NCI-H446 treated with DMSO at 0.1 percent for 48 hours (cell line): ENCODE data around the gene MET.
A peak's percentile ranks its signal among the peaks of the same experiment; 100 is the strongest.

Source experiments
- DNase-seq: peaks from one replicate; lab custom pipeline; 2025; lab: John Stamatoyannopoulos, UW

The MET gene

DNA sequence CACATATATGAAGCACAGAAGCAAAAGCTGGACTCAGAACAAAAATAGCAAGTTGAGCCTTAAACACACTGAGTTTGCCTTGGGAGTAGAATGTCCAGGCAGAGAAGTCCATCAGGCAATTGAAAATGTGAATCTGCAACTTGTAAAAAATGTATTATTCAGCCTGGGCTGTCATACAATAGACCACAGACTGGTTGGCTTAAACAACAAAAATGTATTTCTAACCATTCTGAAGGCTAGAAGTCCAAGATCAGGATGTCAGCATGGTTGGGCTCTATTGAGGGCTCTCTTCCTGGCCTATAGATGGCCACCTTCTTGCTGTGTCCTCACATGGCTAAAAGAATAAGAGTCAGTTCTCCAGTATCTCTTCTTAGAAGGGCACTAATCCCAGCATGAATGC lies 113.8 kb downstream of the MET start:
- DNase-seq, result no peak

DNA sequence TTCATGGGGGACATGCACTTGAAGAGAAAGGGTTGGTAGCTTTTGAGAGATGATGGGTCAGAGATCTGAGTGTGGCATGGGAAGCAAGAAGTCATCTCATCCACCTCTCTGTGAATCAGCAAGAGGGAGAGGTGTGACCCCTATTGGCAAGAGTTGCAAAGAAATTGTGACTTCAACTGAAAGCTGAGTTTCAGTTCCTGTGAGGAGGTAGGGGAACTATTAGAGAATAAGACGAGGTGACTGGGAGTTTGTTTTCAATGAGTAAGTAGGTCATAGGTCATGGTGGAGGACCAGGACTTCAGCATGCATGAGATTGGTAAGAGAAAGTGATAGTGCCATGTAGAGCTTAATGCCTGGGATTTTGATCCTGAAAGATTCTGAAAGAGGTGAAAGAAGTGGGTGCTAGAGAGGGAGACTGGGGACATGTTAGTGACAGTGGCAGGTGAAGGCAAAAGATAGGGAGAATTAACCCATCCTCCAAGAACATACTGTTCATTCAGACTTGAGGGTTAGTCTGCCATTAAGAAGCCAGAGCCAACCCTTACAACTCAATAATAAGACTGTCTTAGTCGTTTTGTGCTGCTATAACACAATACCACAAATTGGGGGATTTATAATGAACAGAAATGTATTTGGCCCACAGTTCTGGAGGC lies 114.9 kb downstream of the MET start:
- no peak for DNase-seq

DNA sequence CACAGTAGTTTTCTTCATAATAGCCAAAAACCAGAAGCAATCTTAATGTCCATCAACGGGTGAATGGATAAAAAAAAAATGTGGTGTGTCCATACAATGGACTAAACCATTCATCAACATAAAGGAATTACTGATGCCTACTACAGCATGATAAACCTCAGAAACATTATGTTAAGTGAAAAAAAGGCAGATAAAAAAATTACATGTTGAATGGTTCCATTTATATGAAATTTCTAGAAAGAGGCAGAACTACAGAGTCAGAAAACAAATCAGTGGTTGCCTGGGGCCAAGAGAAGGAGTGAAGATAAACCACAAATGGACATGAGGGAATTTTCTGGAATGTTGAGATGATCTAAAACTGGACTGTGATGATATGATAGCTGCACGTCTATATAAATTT lies 115.9 kb downstream of the MET start:
- DNase-seq, result no peak

DNA sequence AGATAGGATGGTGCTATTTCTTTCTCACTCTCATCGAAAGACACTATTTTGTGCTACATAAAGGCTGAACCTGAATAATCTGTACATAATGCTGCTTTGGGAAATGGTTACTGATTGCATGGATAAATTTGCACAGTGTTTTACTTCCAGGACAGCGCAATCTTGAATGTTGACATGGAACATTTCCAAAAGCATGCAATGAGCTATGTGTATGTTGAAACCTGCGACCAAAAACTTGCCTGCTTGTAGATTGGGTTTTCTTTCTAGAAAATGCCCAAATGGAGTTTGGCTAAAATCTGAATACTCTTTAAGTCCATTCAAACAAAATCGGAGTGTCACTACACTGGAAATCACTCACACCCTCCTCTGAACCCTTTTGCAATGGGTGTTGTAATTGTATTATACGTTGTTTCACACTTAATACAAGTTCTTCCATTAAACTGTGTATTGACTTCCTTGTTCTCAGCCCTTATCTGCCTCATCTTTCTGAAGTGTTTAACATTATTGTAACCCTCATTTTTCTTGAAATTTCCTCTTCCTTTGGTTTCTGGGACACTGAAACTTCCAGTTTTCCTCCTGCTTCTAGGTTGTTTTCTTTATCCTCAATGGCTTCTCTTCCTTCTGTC lies 116.7 kb downstream of the MET start:
- DNase-seq, result no peak

DNA sequence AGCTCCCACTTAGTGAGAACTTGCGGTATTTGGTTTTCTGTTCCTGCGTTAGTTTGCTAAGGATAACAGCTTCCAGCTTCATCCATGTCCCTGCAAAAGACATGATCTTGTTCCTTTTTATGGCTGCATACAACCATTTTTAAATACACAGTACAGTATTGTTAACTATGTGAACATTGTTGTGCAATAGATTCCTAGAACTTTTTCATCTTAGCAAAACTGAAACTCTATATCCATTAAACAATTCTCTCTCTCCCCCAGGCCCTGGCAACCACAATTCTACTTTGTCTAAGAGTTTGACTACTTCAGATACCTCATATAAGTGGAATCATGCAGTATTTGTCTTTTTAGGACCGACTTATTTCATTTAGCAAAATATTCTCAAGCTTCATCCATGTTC lies 118.0 kb downstream of the MET start:
- no peak for DNase-seq

DNA sequence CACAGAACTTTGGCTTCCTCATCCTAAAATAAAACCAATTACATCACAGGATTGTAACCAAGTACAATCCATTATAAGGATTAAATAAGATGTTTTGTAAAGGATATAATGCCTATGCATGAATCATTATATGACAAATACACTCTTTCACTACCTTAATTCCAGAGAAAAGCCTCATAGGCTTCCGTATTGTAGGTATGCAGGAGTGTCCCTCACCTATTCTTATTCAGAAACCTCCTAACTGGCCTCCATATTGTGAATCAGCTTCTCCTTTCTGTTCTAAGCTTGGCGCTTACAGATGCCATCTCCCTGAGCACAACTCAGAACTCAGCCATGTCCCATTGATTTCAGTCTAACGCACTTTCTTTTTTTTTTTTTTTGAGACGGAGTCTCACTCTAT lies 120.8 kb downstream of the MET start:
- DNase-seq, result no peak

DNA sequence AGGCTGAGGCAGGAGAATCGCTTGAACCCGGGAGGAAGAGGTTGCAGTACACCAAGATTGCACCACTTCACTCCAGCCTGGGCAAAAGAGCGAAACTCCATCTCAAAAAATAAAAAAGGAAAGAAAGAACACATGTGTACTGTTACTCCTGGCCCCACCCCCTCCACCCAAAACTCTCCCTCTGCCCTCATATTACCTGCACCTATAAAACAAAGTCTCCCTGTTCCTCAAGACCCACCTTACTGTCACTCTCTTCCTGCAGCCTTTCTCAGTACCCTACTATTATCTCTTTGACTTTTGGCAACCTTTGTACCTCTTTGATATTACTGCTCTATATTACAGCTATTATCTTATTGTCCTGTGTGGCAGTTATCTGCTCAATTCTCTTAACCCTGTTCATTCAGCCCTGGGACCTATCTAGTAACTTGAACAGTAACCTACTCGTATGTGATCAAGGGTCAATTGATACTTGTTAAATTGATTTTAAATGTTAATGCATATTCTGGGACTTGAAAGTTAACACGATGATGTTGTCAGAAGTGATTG lies 121.9 kb downstream of the MET start:
- DNase-seq, result no peak

DNA sequence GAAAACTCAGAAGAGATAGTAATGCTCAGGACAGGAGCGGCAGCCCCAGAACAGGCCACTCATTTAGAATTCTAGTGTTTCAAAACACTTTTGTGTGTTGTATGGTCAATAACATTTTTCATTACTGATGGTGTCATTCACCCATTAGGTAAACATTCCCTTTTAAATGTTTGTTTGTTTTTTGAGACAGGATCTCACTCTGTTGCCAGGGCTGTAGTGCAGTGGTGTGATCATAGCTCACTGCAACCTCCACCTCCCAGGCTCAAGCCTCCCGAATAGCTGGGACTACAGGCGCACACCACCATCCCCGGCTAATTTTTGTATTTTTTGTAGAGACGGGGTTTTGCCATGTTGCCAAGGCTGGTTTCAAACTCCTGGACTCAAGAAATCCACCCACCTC lies 124.5 kb downstream of the MET start:
- DNase-seq, result no peak

DNA sequence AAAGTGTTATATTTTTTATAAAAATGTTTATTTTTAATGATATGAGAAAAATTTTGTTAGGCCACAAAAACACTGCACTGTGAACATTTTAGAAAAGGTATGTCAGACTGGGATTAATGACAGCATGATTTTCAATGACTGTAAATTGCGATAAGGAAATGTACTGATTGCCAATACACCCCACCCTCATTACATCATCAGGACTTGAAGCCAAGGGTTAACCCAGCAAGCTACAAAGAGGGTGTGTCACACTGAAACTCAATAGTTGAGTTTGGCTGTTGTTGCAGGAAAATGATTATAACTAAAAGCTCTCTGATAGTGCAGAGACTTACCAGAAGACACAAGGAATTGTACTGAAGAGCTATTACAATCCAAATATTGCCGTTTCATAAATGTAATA lies 125.6 kb downstream of the MET start:
- DNase-seq, result no peak

DNA sequence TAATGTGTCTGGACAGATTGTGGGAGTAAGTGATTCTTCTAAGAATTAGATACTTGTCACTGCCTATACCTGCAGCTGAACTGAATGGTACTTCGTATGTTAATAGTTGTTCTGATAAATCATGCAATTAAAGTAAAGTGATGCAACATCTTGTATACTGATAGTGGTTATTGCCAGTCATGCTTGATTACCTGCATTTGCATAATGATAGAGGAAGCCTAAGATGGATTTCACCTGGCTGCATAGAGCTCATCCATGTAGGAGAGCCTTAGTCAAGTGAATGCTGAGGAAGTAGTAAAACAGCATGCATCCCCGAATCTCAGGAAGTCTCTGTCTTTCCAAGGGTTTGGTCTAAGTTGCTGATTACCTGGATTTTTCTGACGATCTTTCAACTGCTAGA lies 126.2 kb downstream of the MET start:
- no peak for DNase-seq

DNA sequence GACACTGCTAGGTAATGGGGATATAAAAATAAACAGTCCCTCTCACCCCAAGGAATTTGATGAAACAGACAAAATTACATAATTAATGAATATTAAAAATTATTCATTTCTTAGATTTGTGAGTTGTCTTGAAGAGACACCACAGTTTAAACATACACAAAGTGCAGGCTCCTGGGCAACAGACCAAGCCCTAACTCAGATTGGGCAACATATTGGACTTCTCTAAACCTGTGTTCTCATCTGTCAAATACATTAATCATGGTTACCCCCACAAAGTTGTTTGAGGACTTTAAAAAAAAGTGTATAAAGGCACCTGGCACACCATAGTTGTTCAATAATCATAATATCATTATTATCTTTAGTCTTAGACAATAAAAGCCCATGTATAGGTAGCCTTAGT lies 127.9 kb downstream of the MET start:
- DNase-seq, result no peak

DNA sequence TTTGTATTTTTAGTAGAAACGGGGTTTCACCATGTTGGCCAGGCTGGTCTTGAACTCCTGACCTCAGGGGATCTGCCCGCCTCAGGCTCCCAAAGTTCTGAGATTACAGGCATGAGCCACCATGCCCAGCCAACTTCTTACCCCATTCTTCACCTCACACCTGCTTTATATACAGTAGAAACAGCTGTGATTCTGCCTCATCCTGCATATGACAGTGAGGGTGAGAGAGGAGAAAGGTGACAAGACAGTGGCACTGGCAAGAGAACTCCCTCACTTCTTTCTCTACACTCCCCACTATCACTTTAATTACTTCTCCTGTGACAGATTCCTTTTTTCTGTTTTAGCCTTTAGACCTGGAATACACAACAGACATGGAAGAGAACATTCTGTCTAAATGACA lies 128.6 kb downstream of the MET start:
- DNase-seq, result no peak

DNA sequence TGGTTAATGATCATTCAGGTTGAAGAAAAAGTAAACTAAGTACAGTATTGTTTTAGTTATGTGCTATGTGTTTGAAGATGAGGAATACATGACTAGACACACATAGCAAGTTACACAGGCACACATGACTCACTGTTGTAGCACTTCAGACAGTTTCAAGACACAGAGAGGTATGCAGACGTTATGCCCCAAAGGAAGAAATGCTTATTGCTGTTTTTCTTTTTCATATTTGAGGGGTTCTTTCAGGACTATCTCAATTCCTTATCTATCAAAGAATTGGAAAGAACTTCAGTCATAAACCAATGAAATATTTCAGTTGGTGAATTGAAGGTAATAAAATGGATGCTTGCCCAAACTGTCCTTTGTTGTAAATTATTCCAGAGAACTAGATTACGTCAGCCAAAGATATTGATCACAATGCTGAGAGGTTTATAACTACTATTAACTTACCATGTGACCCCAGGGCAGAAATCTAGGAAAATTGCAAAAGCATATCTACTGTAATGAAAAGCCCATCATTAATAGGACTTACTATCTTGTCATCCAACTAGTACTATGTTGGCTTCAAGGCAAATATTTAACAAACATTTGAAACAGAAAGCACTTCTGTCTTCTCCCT lies 129.2 kb downstream of the MET start:
- DNase-seq, result no peak

DNA sequence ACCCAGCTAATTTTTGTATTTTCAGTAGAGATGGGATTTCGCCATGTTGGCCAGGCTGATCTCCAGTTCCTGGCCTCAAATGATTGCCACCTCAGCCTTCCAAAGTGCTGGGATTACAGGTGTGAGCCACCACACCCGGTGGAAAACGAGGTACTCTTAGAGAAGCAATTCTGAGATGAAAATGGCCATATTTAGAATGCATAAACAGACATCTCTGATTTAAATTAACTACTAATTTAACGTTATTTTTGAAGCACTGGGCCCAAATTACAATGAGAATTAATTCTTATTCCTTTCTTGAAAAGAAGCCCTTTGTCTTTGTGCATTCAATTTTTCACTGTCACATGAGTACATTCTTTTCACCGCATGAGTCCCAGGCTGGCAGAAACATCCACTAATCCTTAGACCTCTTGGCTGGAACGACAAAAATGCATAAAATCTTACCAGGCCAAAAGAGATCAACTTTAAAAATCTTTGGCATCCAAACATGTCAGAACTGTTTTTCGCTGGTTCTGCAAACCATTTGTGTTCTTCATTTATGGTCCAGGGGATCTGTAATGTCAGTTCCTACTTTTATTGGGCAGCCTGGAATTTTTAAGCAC lies 130.2 kb downstream of the MET start:
- no peak for DNase-seq

DNA sequence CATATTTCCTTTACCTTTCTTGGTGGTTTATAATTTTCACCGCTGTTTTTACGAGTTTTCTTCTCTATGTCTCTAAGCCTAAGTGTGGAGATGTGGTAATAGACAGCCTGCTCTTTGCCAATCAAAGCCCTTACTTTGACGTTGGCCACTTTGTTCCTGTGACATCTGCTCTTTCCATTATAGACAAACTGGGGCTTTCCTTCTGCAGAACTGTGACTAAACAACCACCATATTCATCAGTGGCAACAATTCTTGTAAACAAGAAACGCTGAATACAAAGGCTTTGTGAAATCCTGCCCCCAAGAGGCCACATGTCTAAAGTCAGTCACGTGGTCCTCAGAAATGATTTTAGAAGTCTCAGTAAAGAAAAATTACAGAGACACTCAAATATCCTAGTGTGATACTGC lies 130.8 kb downstream of the MET start:
- no peak for DNase-seq

DNA sequence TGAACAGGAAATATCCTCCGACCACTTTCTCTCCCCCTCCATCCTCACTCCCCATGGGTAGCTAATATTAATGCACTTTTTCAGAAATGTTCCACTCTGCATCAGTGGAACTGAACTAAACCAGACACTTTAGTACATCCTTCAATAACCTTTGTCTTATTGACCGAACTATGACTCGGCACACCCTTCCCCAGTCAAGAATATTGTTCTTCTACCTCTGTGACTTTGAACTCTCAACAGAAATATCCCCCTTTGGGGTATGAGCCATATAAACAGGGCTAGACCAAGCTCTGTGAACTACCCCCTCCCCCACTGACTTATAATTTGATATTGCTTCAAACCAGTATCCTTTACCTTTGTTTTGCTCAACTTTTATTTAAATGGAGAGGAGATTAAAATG lies 132.5 kb downstream of the MET start:
- DNase-seq, result no peak

DNA sequence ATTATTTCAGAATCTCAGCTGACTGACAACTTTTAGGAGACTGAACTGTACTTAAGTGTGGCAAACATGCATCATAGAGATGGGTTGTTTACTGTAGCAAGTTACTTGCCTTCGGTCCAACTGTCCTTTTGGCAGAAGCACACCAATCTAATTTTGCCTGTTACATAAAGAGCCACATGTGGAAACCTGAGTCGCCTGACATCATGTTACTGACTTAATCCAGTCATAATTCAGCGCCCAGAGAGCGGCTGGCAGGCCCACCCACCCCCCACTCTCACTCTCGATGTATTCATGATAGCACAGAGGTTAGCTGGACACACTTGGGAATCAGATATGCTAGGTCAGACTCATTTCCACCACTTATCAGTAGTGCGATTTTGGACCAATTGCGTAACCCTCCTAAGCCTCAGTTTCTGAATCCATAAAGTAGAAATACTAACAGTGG lies 133.1 kb downstream of the MET start:
- DNase-seq, result peak; percentile 14

DNA sequence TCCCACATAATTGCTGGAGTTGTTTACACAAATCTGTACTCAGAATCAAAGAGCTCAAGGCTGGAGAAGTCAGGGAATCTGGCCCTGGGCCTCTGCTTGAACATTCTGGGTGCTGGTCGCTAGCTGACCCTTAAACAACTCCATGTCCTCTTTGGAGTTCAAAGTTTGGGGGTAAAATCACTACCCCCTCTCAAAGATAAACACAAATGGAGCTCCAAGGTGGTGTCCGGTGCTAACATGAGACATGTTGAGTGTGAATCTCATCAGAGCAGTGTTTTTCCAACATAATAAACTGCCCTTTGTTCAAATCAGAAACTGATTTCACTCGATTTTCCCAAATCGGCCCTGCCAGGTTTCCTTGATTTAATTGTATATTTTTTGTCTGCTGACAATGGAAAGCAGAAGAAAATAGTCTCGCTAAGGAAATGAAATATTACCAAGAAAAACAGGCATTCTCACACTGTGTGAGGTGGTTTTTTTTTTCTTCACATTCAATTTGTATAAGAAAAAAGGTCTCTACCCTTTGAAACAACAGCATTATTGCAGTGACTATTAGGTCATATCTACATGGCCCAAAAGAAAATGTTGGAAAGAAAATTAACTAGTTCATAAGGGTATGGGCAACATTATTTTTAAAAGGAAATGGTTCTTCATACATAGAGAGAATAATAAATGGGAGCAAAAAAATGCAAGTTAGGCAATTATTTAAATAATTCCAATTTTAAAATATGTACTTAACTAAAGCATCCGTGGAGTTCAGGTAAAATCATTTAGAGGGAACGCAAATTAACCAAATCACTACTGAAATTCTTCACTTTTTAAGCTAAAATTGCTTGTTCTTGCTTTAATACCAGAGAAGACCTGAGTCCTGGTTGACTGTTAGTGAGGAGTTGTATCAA lies 134.3 kb downstream of the MET start:
- DNase-seq, result no peak

DNA sequence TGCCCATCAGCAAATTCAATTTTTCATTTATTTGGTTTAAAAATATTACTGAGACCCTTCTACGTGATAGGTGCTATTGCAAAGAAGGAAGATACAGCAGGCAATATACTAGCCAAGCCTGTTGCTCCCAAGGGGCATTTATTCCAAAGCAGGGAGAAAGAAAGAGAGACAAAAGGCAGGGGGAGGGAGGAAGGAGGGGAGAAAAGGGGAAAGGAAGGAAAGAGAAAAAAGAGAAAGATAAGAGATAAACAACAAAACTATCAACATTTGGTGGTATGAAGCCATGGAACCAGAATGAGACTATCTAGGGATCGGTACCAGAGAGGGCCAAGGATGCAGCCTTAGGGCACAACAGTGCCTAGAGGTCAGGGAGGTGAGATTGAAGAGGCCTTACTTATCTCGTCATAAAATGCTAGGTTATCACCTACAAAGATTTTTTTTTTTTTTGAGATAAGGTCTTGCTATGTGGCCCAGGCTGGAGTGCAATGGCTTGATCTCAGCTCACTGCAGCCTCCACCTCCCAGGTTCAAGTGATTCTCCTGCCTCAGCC lies 135.1 kb downstream of the MET start:
- DNase-seq, result no peak

DNA sequence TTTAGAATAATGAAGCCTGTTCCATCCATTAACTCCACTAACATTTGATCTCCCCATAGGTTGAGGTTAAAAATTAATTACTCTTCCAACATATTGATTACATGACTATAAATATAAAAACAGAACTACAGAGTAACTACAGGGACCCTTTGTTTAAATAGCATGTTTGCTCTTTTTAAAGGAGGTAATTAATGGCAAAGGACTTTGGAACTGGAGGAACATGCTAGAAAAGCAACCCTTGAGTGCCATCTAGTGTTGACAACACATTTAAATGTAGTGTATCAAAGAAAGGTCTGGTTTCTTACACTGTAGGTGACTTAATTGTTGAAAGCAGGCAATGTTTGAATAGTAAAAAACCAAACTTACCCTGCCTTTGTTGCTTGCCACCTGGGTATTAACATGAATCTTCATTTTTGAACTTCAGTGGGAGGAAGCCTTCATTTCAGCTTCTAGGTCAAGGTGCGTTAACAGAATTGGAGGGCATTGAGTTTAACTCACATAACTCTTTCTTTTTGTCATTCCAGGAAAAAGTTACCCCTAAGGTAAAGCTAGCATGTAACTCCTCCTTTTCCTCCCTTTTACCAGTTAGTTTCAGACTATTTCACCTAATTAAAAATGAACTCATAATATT lies 137.8 kb downstream of the MET start:
- no peak for DNase-seq
